Measurements from ENCODE around the gene POLR3B.

DNA sequence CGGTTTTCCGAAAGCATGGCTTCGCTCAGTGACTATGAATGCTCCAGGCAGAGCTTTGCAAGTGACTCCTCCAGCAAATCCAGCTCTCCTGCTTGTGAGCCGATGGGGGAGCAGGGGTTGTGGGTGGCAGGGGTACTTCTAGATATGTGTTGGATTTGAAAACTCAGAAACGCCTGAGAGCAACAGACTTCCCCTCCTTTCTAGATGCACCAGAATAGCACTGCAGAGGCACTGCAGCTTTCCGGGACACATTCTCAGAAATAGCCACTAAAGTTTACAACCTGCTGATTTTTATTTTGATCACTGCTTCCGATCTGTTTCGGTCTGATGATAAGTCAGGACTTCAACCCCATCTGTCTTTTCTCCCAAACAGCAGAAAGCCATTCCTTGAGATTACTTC lies 46.4 kb upstream of the POLR3B start:
- TF ChIP-seq ZNF274 (IDR thresholded peaks at IDR 0.05; ENCODE audit: low read depth, low read length) (no peak), POLR2A (IDR thresholded peaks at IDR 0.05; ENCODE audit: borderline replicate concordance, extremely low read depth, insufficient read depth, insufficient read length) (no peak), ELF1 (IDR thresholded peaks at IDR 0.05; ENCODE audit: borderline replicate concordance, low read depth) (no peak), CEBPB (IDR thresholded peaks at IDR 0.05; ENCODE audit: low read depth) (no peak), POLR2AphosphoS5 (IDR thresholded peaks at IDR 0.05; ENCODE audit: low read depth, low read length) (no peak)
- TF ChIP-seq, protein P1, sequence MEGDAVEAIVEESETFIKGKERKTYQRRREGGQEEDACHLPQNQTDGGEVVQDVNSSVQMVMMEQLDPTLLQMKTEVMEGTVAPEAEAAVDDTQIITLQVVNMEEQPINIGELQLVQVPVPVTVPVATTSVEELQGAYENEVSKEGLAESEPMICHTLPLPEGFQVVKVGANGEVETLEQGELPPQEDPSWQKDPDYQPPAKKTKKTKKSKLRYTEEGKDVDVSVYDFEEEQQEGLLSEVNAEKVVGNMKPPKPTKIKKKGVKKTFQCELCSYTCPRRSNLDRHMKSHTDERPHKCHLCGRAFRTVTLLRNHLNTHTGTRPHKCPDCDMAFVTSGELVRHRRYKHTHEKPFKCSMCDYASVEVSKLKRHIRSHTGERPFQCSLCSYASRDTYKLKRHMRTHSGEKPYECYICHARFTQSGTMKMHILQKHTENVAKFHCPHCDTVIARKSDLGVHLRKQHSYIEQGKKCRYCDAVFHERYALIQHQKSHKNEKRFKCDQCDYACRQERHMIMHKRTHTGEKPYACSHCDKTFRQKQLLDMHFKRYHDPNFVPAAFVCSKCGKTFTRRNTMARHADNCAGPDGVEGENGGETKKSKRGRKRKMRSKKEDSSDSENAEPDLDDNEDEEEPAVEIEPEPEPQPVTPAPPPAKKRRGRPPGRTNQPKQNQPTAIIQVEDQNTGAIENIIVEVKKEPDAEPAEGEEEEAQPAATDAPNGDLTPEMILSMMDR (IDR thresholded peaks at IDR 0.05 in 2 of 3, conservative IDR thresholded peaks at IDR 0.05 in 1 of 3; ENCODE audit: borderline replicate concordance in 1 of 3, insufficient read depth in 1 of 3, low read depth in 2 of 3, low read length in 2 of 3): no peak
- TF ChIP-seq, protein P2, sequence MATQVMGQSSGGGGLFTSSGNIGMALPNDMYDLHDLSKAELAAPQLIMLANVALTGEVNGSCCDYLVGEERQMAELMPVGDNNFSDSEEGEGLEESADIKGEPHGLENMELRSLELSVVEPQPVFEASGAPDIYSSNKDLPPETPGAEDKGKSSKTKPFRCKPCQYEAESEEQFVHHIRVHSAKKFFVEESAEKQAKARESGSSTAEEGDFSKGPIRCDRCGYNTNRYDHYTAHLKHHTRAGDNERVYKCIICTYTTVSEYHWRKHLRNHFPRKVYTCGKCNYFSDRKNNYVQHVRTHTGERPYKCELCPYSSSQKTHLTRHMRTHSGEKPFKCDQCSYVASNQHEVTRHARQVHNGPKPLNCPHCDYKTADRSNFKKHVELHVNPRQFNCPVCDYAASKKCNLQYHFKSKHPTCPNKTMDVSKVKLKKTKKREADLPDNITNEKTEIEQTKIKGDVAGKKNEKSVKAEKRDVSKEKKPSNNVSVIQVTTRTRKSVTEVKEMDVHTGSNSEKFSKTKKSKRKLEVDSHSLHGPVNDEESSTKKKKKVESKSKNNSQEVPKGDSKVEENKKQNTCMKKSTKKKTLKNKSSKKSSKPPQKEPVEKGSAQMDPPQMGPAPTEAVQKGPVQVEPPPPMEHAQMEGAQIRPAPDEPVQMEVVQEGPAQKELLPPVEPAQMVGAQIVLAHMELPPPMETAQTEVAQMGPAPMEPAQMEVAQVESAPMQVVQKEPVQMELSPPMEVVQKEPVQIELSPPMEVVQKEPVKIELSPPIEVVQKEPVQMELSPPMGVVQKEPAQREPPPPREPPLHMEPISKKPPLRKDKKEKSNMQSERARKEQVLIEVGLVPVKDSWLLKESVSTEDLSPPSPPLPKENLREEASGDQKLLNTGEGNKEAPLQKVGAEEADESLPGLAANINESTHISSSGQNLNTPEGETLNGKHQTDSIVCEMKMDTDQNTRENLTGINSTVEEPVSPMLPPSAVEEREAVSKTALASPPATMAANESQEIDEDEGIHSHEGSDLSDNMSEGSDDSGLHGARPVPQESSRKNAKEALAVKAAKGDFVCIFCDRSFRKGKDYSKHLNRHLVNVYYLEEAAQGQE (IDR thresholded peaks at IDR 0.05; ENCODE audit: low read depth): no peak
- TF ChIP-seq, protein P3, sequence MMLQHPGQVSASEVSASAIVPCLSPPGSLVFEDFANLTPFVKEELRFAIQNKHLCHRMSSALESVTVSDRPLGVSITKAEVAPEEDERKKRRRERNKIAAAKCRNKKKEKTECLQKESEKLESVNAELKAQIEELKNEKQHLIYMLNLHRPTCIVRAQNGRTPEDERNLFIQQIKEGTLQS (IDR thresholded peaks at IDR 0.05): no peak

Data from HCT116 (cell line).